Transverse colon (tissue), 3 donors: ENCODE data around the gene SLA2.

Source experiments
- EP300 ChIP-seq: sonication (generic); formaldehyde crosslinking; IDR thresholded peaks from one replicate; pipeline ENCODE4 v1.6.1; 2017; ENCODE audit warnings: antibody characterized with exemption, low read depth
- POLR2A ChIP-seq: fragments of 450-650 bp; IDR thresholded peaks from one replicate; pipeline ENCODE4 v1.6.1; 2016; ENCODE audit warnings: antibody characterized with exemption, mild to moderate bottlenecking, moderate library complexity
- TF ChIP-seq, protein P1 (sequence below), 5 experiments: fragments of 200-600 bp in 3 of 5; fragments of 450-650 bp in 2 of 5; sonication (generic) in 3 of 5; IDR thresholded peaks; 1 replicate in 2 of 5; 2 replicates in 3 of 5; pipeline ENCODE4 v1.5.1; 2016 to 2017; ENCODE audit warnings: antibody characterized with exemption in 5 of 5, inconsistent platforms in 3 of 5, mild to moderate bottlenecking in 2 of 5, moderate library complexity in 1 of 5

DNA sequence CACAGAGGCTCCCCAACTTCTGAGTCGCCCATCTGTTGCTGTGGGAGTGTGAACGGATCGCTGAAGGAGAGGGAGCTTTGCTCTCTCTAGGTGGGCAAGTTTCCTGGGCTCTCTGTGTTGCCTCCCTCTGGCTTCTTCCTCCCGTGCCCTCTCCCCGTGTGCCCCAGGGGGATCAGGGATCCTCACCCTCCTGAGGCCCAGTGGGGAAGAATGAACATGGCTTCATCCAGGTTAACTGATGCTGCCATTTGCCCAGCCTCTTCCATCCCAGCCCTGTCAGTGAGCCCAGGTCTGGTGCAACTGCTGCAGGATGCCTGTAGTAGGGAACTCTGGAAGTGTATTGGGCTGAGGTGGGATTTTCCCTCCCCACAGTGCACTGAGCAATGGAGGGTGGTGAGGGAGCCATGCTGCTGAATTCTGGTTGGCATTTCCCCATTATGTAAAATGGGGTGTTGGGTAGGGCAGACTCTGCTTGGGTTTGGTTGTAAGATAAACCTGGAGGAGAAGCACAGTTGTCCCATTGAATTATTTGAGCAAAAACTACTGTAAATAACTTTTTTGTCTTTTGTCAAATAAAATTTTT, 52.6 kb downstream of the SLA2 start:
- TF ChIP-seq POLR2A (no peak), EP300 (no peak)
- TF ChIP-seq, protein P1, sequence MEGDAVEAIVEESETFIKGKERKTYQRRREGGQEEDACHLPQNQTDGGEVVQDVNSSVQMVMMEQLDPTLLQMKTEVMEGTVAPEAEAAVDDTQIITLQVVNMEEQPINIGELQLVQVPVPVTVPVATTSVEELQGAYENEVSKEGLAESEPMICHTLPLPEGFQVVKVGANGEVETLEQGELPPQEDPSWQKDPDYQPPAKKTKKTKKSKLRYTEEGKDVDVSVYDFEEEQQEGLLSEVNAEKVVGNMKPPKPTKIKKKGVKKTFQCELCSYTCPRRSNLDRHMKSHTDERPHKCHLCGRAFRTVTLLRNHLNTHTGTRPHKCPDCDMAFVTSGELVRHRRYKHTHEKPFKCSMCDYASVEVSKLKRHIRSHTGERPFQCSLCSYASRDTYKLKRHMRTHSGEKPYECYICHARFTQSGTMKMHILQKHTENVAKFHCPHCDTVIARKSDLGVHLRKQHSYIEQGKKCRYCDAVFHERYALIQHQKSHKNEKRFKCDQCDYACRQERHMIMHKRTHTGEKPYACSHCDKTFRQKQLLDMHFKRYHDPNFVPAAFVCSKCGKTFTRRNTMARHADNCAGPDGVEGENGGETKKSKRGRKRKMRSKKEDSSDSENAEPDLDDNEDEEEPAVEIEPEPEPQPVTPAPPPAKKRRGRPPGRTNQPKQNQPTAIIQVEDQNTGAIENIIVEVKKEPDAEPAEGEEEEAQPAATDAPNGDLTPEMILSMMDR (IDR thresholded peaks at IDR 0.05) = no peak
